Mesendoderm (in vitro differentiated cells): ENCODE results near the gene C1S.
"Not testable (repeated sequence)": the region's sequence is repeated elsewhere in the genome, so short reads cannot be mapped to it uniquely, and the experiment has no call there.

Experiments
- DNase-seq: peaks from one replicate; pipeline ENCODE4 v3.0.0; 2013
- H2AK5ac ChIP-seq: 2 replicates; pipeline ENCODE4 v1.6.1; 2013; ENCODE audit warnings: low read length, inconsistent platforms
- H2BK120ac ChIP-seq: 2 replicates; pipeline ENCODE4 v1.6.1; 2013; ENCODE audit warnings: low read depth, mild to moderate bottlenecking, low read length, moderate library complexity, mixed read lengths
- H2BK15ac ChIP-seq: replicated peaks from 2 replicates; pipeline ENCODE4 v1.6.1; 2013; ENCODE audit warnings: low read depth, mild to moderate bottlenecking, moderate library complexity
- H2BK5ac ChIP-seq: 2 replicates; pipeline ENCODE4 v1.6.1; 2013; ENCODE audit warnings: low read length, inconsistent platforms
- H3K18ac ChIP-seq: 2 replicates; pipeline ENCODE4 v1.6.1; 2013; ENCODE audit warnings: mild to moderate bottlenecking, low read length, mixed read lengths
- H3K23ac ChIP-seq: one replicate; pipeline ENCODE4 v1.6.1; 2013; ENCODE audit warnings: low read length
- H3K27ac ChIP-seq: 2 replicates; pipeline ENCODE4 v1.5.1; 2013; ENCODE audit warnings: low read depth, mild to moderate bottlenecking, inconsistent platforms, low read length, moderate library complexity
- H3K27me3 ChIP-seq: 2 replicates; pipeline ENCODE4 v1.6.1; 2013; ENCODE audit warnings: low read length, control low read depth, mild to moderate bottlenecking, inconsistent platforms; ENCODE audit not compliant: insufficient read depth, poor library complexity
- H3K36me3 ChIP-seq: 2 replicates; pipeline ENCODE4 v1.6.1; 2013; ENCODE audit warnings: low read length, inconsistent platforms; ENCODE audit not compliant: control insufficient read depth, insufficient read depth
- H3K4ac ChIP-seq: one replicate; pipeline ENCODE4 v1.6.1; 2013; ENCODE audit warnings: low read depth, mild to moderate bottlenecking, low read length, moderate library complexity
- H3K4me1 ChIP-seq: 2 replicates; pipeline ENCODE4 v1.6.1; 2013; ENCODE audit warnings: low read depth, low read length, inconsistent platforms; ENCODE audit not compliant: control insufficient read depth
- H3K4me2 ChIP-seq: 2 replicates; pipeline ENCODE4 v1.6.1; 2013; ENCODE audit warnings: low read length
- H3K4me3 ChIP-seq: 2 replicates; pipeline ENCODE4 v1.5.1; 2013; ENCODE audit warnings: mild to moderate bottlenecking, low read length
- H3K56ac ChIP-seq: one replicate; pipeline ENCODE4 v1.6.1; 2013; ENCODE audit warnings: low read length
- H3K79me1 ChIP-seq: 2 replicates; pipeline ENCODE4 v1.6.1; 2013; ENCODE audit warnings: low read length, inconsistent platforms
- H3K79me2 ChIP-seq: 2 replicates; pipeline ENCODE4 v1.6.1; 2013; ENCODE audit warnings: mild to moderate bottlenecking, low read length; ENCODE audit not compliant: control insufficient read depth, insufficient read depth
- H3K9ac ChIP-seq: 2 replicates; pipeline ENCODE4 v1.6.1; 2013; ENCODE audit warnings: low read length, inconsistent platforms
- H4K5ac ChIP-seq: one replicate; pipeline ENCODE4 v1.6.1; 2013; ENCODE audit warnings: low read length
- H4K8ac ChIP-seq: one replicate; pipeline ENCODE4 v1.6.1; 2013; ENCODE audit warnings: low read depth, mild to moderate bottlenecking, control low read depth, low read length, moderate library complexity
- whole genome bisulfite sequencing: extraction: QIAGEN DNeasy Blood & Tissue Kit; methylation state at CpG from one replicate; pipeline ENCODE4 v1.1.7; 2013; ENCODE audit warnings: low lambda C conversion rate, missing lambda C conversion rate; ENCODE audit not compliant: insufficient coverage; ENCODE audit errors: extremely low coverage; 5-methylcytosine and 5-hydroxymethylcytosine counted together

Gene C1S

GRCh38 chr12:7047306-7047705, 13.2 kb upstream of the C1S start:
- Histone ChIP-seq H2BK120ac (no peak overlapping the region), H3K27ac (no peak overlapping the region), H3K4me2 (no peak overlapping the region), H3K4me3 (no peak overlapping the region), H3K18ac (no peak overlapping the region), H3K23ac (no peak overlapping the region), H2BK15ac (no peak overlapping the region), H4K5ac (no peak overlapping the region), H3K4ac (no peak overlapping the region), H2AK5ac (no peak overlapping the region), H3K27me3 (no peaks in the 10 kb centered on the region), H3K36me3 (no peaks in the 10 kb centered on the region), H3K79me2 (no peaks in the 10 kb centered on the region), H4K8ac (no peak overlapping the region), H3K9ac (no peak overlapping the region), H3K79me1 (no peaks in the 10 kb centered on the region), H3K4me1 (no peaks in the 10 kb centered on the region), H2BK5ac (no peak overlapping the region), H3K56ac (no peak overlapping the region)
- WGBS = no CpG with 5 or more reads among the region's 5 CpGs
- DNase-seq = no peak

DNA sequence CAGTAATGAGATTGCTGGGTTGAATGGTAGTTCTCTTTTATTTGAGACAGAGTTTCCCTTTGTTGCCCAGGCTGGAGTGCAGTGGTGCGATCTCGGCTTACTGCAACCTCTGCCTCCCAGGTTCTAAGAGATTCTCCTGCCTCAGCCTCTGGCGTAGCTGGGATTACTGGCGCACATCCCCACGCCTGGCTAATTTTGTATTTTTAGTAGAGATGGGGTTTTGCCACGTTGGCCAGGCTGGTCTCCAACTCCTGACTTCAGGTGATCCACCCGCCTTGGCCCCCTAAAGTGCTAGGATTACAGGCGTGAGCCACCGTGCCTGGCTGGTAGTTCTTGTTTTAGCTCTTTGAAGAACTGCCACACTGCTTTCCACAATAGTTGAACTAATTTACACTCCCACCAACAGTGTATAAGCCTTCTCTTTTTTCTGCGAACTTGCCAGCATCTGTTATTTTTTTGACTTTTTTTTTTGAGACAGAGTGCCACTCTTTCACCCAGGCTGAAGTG, 11.0 kb upstream of the C1S start:
- H3K27me3 ChIP-seq, H3K56ac ChIP-seq, H3K79me2 ChIP-seq, H3K9ac ChIP-seq, H4K5ac ChIP-seq, H2BK5ac ChIP-seq, H3K18ac ChIP-seq, H3K36me3 ChIP-seq, H3K4ac ChIP-seq, H3K27ac ChIP-seq, H2AK5ac ChIP-seq, H4K8ac ChIP-seq, H2BK120ac ChIP-seq, H3K4me3 ChIP-seq, DNase-seq, H3K23ac ChIP-seq, H3K79me1 ChIP-seq, H3K4me2 ChIP-seq, H2BK15ac ChIP-seq, H3K4me1 ChIP-seq: not testable (repeated sequence)
- WGBS = no CpG with 5 or more reads among the region's 10 CpGs

GRCh38 chr12:7049973-7050372, 10.5 kb upstream of the C1S start:
- H3K4me2 ChIP-seq, H3K36me3 ChIP-seq, H3K27ac ChIP-seq, H3K27me3 ChIP-seq, H2BK120ac ChIP-seq, H3K79me2 ChIP-seq, H3K56ac ChIP-seq, H3K18ac ChIP-seq, H2BK15ac ChIP-seq, H3K23ac ChIP-seq, H2AK5ac ChIP-seq, H3K4me3 ChIP-seq, H4K5ac ChIP-seq, H3K79me1 ChIP-seq, H2BK5ac ChIP-seq, H3K4ac ChIP-seq, H4K8ac ChIP-seq, DNase-seq, H3K4me1 ChIP-seq, H3K9ac ChIP-seq: not testable (repeated sequence)
- WGBS = no CpG with 5 or more reads among the region's 3 CpGs

- Histone ChIP-seq H4K8ac (no peak overlapping the region), H3K79me1 (no peaks in the 10 kb centered on the region), H3K4me1 (no peaks in the 10 kb centered on the region), H3K18ac (no peak overlapping the region), H2BK120ac (no peak overlapping the region), H3K4ac (no peak overlapping the region), H3K23ac (no peak overlapping the region), H2BK15ac (no peak overlapping the region), H3K36me3 (no peaks in the 10 kb centered on the region), H3K4me3 (no peak overlapping the region), H3K56ac (no peak overlapping the region), H3K9ac (no peak overlapping the region), H4K5ac (no peak overlapping the region), H3K27me3 (no peaks in the 10 kb centered on the region), H3K27ac (no peak overlapping the region), H3K79me2 (no peaks in the 10 kb centered on the region), H2AK5ac (no peak overlapping the region), H2BK5ac (no peak overlapping the region), H3K4me2 (no peak overlapping the region)
- DNase-seq = no peak
- no CpG with 5 or more reads among the region's 4 CpGs for WGBS
Observed at GRCh38 chr12:7054925-7055324, 5.6 kb upstream of the C1S start.

DNA sequence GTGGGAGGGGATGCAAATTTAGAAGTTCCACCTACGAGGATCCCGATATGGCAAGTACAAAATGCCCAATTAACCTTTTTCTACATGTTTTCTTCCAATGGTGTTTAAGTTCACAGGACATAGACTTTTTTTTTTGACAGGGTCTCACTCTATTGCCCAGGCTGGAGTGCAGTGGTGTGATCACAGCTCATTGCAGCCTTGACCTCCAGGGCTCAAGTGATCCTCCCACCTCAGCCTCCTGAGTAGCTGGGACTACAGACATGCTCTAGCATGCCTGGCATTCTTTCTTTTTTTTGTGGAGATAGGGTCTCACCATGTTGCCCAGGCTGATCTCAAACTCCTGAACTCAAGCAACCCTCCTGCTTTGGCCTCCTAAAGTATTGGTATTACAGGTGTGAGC, 4.8 kb upstream of the C1S start:
- DNase-seq, H3K79me2 ChIP-seq, H2AK5ac ChIP-seq, H4K5ac ChIP-seq, H2BK120ac ChIP-seq, H4K8ac ChIP-seq, H2BK15ac ChIP-seq, H3K23ac ChIP-seq, H3K4me2 ChIP-seq, H3K79me1 ChIP-seq, H3K27ac ChIP-seq, H3K9ac ChIP-seq, H3K18ac ChIP-seq, H3K4ac ChIP-seq, H3K4me3 ChIP-seq, H3K36me3 ChIP-seq, H3K27me3 ChIP-seq, H3K56ac ChIP-seq, H2BK5ac ChIP-seq, H3K4me1 ChIP-seq: not testable (repeated sequence)
- WGBS = no CpG with 5 or more reads among the region's 2 CpGs

DNA sequence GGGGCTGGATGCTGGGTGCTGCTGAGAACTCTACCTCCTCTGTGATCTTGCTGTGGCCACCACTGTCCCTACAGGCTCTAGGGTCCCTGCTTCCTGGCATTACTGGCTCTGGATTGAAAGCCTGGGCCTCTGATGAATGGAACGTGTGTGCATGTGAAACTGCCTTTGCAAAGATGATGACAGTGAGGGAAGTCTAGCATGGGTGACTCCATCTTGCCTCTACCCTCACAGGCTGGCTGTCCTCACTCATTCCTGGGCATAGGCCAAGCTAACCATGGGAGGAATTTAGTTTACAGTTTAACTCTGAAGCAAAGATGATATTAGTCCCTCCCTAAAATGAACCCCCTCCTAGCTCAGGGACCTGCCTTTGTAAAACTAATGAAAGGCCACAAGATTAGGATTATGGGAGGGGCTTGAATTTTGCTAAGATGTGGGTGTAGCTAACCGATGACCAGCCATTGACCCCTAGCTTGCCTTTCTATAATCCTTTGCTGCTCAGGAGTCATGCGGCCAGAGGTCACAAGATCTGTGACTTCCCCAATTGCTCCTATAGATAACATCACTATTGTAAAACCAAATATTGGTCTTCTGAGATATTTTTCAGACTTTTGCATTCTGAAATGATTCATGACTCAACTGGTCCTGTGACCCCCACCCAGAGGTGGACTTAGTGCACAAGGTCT, 2.2 kb upstream of the C1S start:
- Histone ChIP-seq H3K18ac (no peak overlapping the region), H2BK120ac (no peak overlapping the region), H2BK5ac (no peak overlapping the region), H3K56ac (no peak overlapping the region), H4K5ac (no peak overlapping the region), H3K27ac (no peak overlapping the region), H3K9ac (no peak overlapping the region), H2AK5ac (no peak overlapping the region), H3K4ac (no peak overlapping the region), H3K4me3 (no peak overlapping the region), H3K27me3 (no peaks in the 10 kb centered on the region), H3K79me2 (no peaks in the 10 kb centered on the region), H3K4me2 (no peak overlapping the region), H3K36me3 (no peaks in the 10 kb centered on the region), H4K8ac (no peak overlapping the region), H3K23ac (no peak overlapping the region), H2BK15ac (no peak overlapping the region), H3K79me1 (no peaks in the 10 kb centered on the region), H3K4me1 (peaks cover 2% of the 10 kb centered on the region)
- WGBS = no CpG with 5 or more reads among the region's 3 CpGs
- no peak for DNase-seq
